HAP-1 (cell line): ENCODE measurements around the gene PPFIBP1.

Experiments
- DNase-seq, 2 experiments: peaks; one replicate each; pipeline ENCODE4 v3.0.0-alpha.2; 2016 to 2020; ENCODE audit warnings: low spot score in 2 of 2
- H3K27me3 ChIP-seq: fragments of 250-450 bp; sonication (Bioruptor Pico); 2 replicates; pipeline ENCODE4 v1.5.1; 2020; ENCODE audit warnings: low read depth, mild to moderate bottlenecking, moderate library complexity
- H3K36me3 ChIP-seq: fragments of 250-450 bp; sonication (Bioruptor Pico); replicated peaks from 2 replicates; pipeline ENCODE4 v1.5.1; 2020; ENCODE audit warnings: mild to moderate bottlenecking
- H3K4me1 ChIP-seq: fragments of 250-450 bp; sonication (Bioruptor Pico); 2 replicates; pipeline ENCODE4 v1.5.1; 2020; ENCODE audit warnings: mild to moderate bottlenecking
- H3K4me3 ChIP-seq: fragments of 250-450 bp; sonication (Bioruptor Pico); 2 replicates; pipeline ENCODE4 v1.5.1; 2020; ENCODE audit warnings: mild to moderate bottlenecking, moderate library complexity
- H3K9me3 ChIP-seq: fragments of 250-450 bp; sonication (Bioruptor Pico); 2 replicates; pipeline ENCODE4 v1.5.1; 2020; ENCODE audit warnings: mild to moderate bottlenecking, moderate library complexity
- in situ Hi-C: fragments of 300-500 bp; cut with MboI; formaldehyde crosslinking; loops from 3 replicates; pipeline ENCODE4 v1.14.3; 2020; ENCODE audit warnings: low sequenced_read_pairs, inconsistent platforms, mixed read lengths

Gene PPFIBP1

DNA sequence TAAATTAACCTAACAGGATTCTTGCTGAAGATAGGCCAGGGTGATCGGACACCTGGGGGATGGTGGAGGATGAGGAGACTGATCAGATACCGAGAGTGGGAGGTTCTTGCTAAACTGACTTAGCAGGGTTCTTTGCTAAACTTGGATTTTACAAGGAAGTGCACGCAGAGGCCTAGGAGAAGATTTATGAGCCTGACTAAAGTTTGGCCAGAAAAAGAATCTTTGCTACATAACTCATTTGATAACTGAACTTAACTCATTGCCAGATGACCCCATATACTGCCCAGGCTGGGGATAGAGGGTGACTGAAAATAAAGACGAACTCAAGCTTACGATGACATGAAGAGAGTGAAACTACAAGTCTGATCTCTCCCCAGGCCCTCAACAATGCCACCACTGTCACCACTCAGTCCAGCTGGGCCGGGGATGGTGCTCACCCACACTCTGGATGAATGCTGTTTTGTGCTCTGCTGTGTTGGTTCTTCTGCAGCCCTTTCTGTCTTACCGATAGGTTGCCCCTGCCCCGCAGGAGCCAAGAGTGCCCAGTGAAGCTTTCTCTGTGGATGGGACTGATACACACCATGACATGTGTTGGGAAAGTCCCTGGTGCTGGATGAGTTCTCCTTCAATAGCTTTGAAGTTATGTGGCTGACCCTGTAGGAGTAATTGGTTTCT lies 29.0 kb downstream of the PPFIBP1 start:
- in situ Hi-C loops: no loop called here
- no peak for DNase-seq
- Histone ChIP-seq H3K4me1 (peaks cover 26% of the 10 kb centered on the region), H3K4me3 (no peak overlapping the region), H3K27me3 (no peaks in the 10 kb centered on the region), H3K9me3 (no peaks in the 10 kb centered on the region), H3K36me3 (no peaks in the 10 kb centered on the region)

DNA sequence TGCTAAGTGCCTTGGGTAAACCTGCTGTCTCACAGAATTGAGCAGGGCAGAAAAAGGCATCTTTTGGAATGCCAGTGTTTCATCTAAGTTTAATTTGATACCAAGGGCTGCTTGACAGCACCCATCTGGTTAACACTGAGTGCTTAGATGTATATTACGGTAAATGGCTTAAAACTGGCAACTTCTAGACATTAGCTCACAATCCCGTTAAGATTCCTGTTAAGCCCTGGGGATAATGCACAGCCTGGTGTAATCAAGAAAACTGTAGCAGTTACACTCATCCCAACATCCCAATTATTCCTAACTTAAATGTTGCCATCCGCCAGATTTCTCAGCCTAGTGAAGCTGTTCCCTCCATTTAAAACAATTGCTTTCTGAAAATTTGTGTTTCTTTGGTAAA lies 29.9 kb downstream of the PPFIBP1 start:
- H3K4me3 ChIP-seq: no peak overlapping the region
- H3K27me3 ChIP-seq: no peaks in the 10 kb centered on the region
- peaks cover 26% of the 10 kb centered on the region for H3K4me1 ChIP-seq
- in situ Hi-C loops: no loop called here
- no peaks in the 10 kb centered on the region for H3K36me3 ChIP-seq
- no peaks in the 10 kb centered on the region for H3K9me3 ChIP-seq
- DNase-seq: no peak

DNA sequence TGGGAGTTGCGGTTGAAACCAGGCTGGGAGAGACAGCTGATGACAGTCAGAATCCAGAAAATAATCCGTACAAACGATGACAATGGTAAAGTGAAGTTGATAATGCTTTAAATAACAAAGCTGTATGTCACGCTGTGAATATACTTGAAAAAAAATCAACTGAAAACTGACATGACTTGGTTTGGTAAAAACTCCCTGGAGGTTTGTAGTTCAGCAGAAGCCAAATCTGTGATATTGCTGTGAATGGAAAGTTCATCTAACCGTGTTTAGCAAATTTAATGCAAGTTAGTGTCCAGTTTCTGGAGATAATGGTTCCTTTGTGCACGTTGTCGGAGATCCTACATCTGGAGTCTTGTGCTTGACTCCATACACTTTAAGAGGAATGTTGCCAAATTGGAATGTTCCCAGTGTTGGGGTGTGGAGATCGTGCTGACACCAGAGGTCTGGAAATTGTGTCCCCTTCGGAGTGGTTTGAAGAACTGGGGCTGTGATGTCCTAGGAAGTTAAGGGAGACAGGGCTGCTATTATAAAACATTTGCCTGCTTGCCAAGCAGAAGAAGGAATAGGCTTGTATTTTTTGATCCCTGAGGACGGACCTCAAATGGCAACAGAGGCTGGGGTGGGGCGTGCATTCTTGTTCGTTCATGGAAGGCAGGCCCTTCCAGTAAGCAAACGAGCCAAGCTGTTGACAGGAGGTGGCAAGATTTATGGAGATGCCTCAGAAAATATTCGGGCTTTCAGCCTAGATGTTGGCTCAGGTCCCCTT lies 30.6 kb downstream of the PPFIBP1 start:
- peak in 1 of 2 experiments; percentile 45 for DNase-seq
- in situ Hi-C loops: no loop called here
- Histone ChIP-seq H3K4me1 (peaks cover 19% of the 10 kb centered on the region), H3K4me3 (no peak overlapping the region), H3K9me3 (no peaks in the 10 kb centered on the region), H3K36me3 (no peaks in the 10 kb centered on the region), H3K27me3 (no peaks in the 10 kb centered on the region)

GRCh38 chr12:27555361-27555760 lies 31.4 kb downstream of the PPFIBP1 start:
- in situ Hi-C loops: no loop called here
- Histone ChIP-seq H3K4me1 (peaks cover 12% of the 10 kb centered on the region), H3K4me3 (no peak overlapping the region), H3K27me3 (no peaks in the 10 kb centered on the region), H3K9me3 (no peaks in the 10 kb centered on the region), H3K36me3 (no peaks in the 10 kb centered on the region)
- DNase-seq: no peak

DNA sequence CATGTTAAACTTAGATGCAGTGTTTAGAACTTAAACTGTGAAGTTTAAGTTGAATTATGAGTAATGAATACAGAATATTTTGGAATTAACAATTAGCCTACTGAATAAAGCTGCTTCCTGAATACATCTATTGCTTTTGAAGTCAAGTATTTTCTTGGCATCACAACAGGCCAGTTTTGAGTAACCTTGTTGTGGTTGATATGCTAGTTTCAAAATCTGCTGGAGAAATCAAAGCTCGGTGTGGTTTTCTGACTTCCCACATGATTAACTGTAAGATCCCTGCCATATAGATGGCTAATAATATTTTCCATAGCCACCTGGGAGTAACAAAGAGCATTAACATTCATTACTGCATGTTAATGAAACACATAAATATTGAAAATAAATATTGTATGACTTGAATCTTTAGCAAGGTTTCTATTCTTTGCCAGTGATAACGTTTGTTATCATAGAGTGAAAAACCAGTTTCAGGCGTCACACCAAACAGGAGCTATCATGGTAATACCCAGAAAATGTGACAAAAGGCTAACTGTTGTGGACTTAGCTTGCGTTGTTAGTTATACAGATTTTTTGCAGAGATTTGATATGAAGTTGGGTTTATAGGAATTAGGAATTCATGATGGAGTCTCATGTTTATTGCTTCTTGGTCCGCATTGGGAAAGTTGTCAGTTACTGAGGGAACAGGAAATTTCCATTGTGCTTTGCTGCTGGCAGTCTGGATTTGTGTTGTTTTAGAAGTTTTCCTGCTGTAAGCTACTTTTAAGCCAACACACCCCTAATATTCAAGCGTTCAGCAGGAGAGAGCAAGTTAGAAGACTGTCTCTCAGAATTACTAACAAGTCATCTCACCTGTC lies 32.1 kb downstream of the PPFIBP1 start:
- no peaks in the 10 kb centered on the region for H3K27me3 ChIP-seq
- in situ Hi-C loops: no loop called here
- no peak overlapping the region for H3K4me3 ChIP-seq
- DNase-seq: no peak
- no peaks in the 10 kb centered on the region for H3K36me3 ChIP-seq
- peaks cover 9% of the 10 kb centered on the region for H3K4me1 ChIP-seq
- no peaks in the 10 kb centered on the region for H3K9me3 ChIP-seq

- Histone ChIP-seq H3K9me3 (no peaks in the 10 kb centered on the region), H3K27me3 (no peaks in the 10 kb centered on the region), H3K4me3 (no peak overlapping the region), H3K36me3 (no peaks in the 10 kb centered on the region), H3K4me1 (peaks cover 3% of the 10 kb centered on the region)
- no peak for DNase-seq
- in situ Hi-C loops: no loop called here
These were observed 36.1 kb downstream of the PPFIBP1 start for GRCh38 chr12:27560126-27560525.

GRCh38 chr12:27561535-27562350 lies 37.7 kb downstream of the PPFIBP1 start:
- in situ Hi-C loops: no loop called here
- H3K9me3 ChIP-seq: no peaks in the 10 kb centered on the region

GRCh38 chr12:27564612-27565213 lies 40.7 kb downstream of the PPFIBP1 start:
- H3K4me3 ChIP-seq: no peak overlapping the region
- H3K9me3 ChIP-seq: no peaks in the 10 kb centered on the region
- in situ Hi-C loops: no loop called here
- no peaks in the 10 kb centered on the region for H3K27me3 ChIP-seq
- no peaks in the 10 kb centered on the region for H3K4me1 ChIP-seq
- no peaks in the 10 kb centered on the region for H3K36me3 ChIP-seq
- DNase-seq: no peak

More at GRCh38 chr12:27561535-27562350, 37.7 kb downstream of the PPFIBP1 start:
- Histone ChIP-seq H3K4me1 (no peaks in the 10 kb centered on the region), H3K4me3 (no peak overlapping the region), H3K27me3 (no peaks in the 10 kb centered on the region), H3K36me3 (no peaks in the 10 kb centered on the region)
- DNase-seq: no peak

DNA sequence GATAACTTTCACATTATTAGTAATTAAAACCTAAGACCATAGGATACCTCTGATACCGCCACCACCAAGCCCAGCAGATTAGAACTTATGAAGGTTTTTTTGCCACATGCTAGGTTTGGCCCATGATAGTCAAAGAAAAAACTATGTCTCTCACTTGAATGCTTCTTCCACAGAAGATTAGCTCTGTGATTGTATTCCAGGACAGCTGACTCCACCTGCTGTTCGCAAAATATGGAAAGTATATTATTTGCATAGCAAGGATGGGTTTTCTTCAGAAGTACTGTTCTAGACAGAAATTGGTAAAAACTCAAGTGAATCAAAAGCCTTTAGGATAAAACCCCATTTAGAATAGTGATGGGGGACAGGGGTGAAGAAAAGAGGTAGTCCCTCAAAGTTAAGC lies 42.2 kb downstream of the PPFIBP1 start:
- Histone ChIP-seq H3K9me3 (no peaks in the 10 kb centered on the region), H3K4me1 (no peaks in the 10 kb centered on the region), H3K27me3 (no peaks in the 10 kb centered on the region), H3K36me3 (no peaks in the 10 kb centered on the region), H3K4me3 (no peak overlapping the region)
- in situ Hi-C loops: no loop called here
- DNase-seq: no peak

- no peaks in the 10 kb centered on the region for H3K36me3 ChIP-seq
- in situ Hi-C loops: no loop called here
- DNase-seq: no peak
These were observed 42.6 kb downstream of the PPFIBP1 start for GRCh38 chr12:27566626-27567025.

GRCh38 chr12:27571463-27571862 lies 47.5 kb downstream of the PPFIBP1 start:
- Histone ChIP-seq H3K4me1 (0 out of 2 replicates have a peak, but pooled peaks cover 2% of the 10 kb centered on the region), H3K36me3 (no peaks in the 10 kb centered on the region), H3K4me3 (no peak overlapping the region), H3K27me3 (no peaks in the 10 kb centered on the region), H3K9me3 (no peaks in the 10 kb centered on the region)
- no peak for DNase-seq
- in situ Hi-C loops: no loop called here

More at GRCh38 chr12:27566626-27567025, 42.6 kb downstream of the PPFIBP1 start:
- Histone ChIP-seq H3K4me3 (no peak overlapping the region), H3K4me1 (no peaks in the 10 kb centered on the region), H3K27me3 (no peaks in the 10 kb centered on the region), H3K9me3 (no peaks in the 10 kb centered on the region)

DNA sequence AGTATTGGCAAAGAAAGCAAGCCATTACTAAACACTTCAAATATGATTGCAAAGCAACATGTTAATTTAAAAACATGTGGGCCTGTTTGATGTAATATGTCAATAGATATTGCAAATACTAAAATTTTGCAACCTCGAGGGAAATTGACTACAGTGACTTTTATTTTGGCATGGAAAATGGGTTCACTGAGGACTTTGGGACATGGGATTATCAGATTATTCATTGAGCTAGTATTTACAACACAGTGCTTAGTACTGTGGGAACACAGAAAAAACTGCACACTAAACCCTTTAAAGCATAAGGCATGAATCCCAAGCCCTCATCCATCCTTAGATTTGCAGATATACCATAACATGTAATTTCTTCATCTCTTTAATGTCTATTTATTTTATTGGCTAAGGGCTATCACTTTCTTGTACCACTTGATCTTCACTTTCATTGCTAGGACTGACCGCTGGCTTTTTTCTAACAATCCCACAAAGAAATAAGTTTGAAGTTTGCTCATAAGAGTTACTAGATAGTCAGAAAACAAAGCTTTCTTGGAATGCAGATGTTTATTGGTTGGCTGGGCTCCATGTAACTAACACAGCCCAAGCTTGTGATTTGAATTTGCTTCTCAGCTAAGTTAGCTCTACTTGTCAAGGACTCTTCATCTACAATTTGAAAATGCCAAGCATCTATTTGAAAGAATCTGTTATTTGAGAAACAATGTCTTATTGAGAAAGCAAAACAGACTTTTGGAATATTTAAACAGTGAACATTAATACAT lies 48.7 kb downstream of the PPFIBP1 start:
- DNase-seq: no peak
- Histone ChIP-seq H3K36me3 (no peaks in the 10 kb centered on the region), H3K4me1 (0 out of 2 replicates have a peak, but pooled peaks cover 2% of the 10 kb centered on the region), H3K27me3 (no peaks in the 10 kb centered on the region), H3K4me3 (no peak overlapping the region), H3K9me3 (no peaks in the 10 kb centered on the region)
- in situ Hi-C loops: no loop called here
